OCI-LY3 (cell line): ENCODE results near the gene CYBB.

Experiments used
- CTCF ChIP-seq: fragments of 200-600, 300-600 bp; sonication (generic); IDR thresholded peaks from 2 replicates; pipeline ENCODE4 v1.5.1; 2014; ENCODE audit warnings: antibody characterized with exemption, low read length, low read depth
- EZH2phosphoT487 ChIP-seq: fragments of 200-600 bp; shearing (Covaris generic); IDR thresholded peaks from 2 replicates; pipeline ENCODE4 v1.6.1; 2018; ENCODE audit warnings: antibody characterized with exemption, mixed run types, low read depth

DNA sequence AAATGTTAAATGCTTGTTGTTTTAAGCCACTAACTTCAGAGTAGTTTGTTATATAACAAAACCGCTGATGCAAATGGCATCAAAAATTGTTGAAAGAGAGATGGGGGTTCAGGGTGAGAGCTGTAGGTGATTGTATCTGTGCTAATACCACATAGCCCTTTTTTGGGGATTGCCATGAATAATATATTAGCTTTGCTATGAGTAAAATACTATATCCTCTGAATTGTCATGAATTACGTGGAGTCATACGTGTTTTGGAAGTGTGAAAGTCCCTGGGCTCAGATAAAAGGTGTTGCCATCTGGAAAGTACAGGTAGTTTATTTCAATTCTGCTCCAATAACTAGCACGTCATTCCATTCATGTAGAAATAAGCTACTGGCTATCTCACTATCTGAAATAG, 36.9 kb downstream of the CYBB start:
- TF ChIP-seq CTCF (no peak), EZH2phosphoT487 (no peak)
